Measurements from ENCODE around the gene AUTS2. TPM values are rescaled to one million over a fixed set of nuclear protein-coding genes. Genes with fewer than 3 reads are reported as not detected.

The AUTS2 gene
- total RNA-seq, 1 experiment from 2014 or later = 2.5 TPM

- no TSS peak for BruUV-seq (replicated peaks)
- in situ Hi-C loops (cut with HindIII; ENCODE audit: low pct_unique_long_range_greater_than_20kb, low sequenced_read_pairs) = no loop called here
- DNase-seq (ENCODE audit: low read depth, low spot score) = no peak
These were observed 281.7 kb downstream of the AUTS2 start for GRCh38 chr7:69879989-69880388.

DNA sequence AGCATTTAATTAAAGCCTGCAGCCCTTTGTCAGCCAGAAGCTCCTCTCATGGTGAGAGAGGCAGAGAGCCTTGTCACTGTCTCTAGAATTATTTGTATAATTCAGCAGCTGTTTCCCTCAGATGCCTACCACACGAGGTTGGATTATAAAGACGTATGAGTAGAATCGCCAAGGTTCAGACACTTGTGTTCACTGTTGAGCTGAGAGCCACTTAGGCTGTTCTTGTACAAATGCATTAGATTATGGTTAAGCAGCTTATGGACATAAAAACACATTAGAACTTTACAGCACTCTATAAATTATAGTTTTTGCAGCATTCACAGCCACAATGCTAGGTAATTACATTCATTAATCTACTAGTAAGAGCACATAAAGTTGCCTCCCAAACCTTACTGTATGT, 282.6 kb downstream of the AUTS2 start:
- CTCF ChIA-PET = no interaction called here
- H3K27me3 ChIP-seq (ENCODE audit: control insufficient read depth, insufficient read depth, low read length) = no peaks in the 10 kb centered on the region
- DNase-seq (ENCODE audit: low read depth, low spot score) (no peak), ATAC-seq (no peak)
- no peaks in the 10 kb centered on the region for H3K4me1 ChIP-seq (ENCODE audit: control insufficient read depth, insufficient read depth, low read length)
- in situ Hi-C loops (cut with HindIII; ENCODE audit: low pct_unique_long_range_greater_than_20kb, low sequenced_read_pairs) (no loop called here), intact Hi-C loops (cut with micrococcal nuclease; ENCODE audit: unreplicated experiment) (no loop called here)
- POLR2A ChIA-PET = no interaction called here
- no TSS peak for BruUV-seq (replicated peaks)
- no peaks in the 10 kb centered on the region for H3K9me3 ChIP-seq (ENCODE audit: control insufficient read depth, insufficient read depth, low read depth, low read length)
- H3K36me3 ChIP-seq (ENCODE audit: control insufficient read depth, insufficient read depth, low read length) = no peaks in the 10 kb centered on the region
- no peak overlapping the region for H3K27ac ChIP-seq (ENCODE audit: low read length)
- TF ChIP-seq POLR2AphosphoS5 (IDR thresholded peaks at IDR 0.05; ENCODE audit: low read depth, low read length) (no peak), SIN3A (IDR thresholded peaks at IDR 0.05; ENCODE audit: borderline replicate concordance, insufficient read depth, low read depth, low read length) (no peak)
- TF ChIP-seq, protein P1, sequence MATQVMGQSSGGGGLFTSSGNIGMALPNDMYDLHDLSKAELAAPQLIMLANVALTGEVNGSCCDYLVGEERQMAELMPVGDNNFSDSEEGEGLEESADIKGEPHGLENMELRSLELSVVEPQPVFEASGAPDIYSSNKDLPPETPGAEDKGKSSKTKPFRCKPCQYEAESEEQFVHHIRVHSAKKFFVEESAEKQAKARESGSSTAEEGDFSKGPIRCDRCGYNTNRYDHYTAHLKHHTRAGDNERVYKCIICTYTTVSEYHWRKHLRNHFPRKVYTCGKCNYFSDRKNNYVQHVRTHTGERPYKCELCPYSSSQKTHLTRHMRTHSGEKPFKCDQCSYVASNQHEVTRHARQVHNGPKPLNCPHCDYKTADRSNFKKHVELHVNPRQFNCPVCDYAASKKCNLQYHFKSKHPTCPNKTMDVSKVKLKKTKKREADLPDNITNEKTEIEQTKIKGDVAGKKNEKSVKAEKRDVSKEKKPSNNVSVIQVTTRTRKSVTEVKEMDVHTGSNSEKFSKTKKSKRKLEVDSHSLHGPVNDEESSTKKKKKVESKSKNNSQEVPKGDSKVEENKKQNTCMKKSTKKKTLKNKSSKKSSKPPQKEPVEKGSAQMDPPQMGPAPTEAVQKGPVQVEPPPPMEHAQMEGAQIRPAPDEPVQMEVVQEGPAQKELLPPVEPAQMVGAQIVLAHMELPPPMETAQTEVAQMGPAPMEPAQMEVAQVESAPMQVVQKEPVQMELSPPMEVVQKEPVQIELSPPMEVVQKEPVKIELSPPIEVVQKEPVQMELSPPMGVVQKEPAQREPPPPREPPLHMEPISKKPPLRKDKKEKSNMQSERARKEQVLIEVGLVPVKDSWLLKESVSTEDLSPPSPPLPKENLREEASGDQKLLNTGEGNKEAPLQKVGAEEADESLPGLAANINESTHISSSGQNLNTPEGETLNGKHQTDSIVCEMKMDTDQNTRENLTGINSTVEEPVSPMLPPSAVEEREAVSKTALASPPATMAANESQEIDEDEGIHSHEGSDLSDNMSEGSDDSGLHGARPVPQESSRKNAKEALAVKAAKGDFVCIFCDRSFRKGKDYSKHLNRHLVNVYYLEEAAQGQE (IDR thresholded peaks at IDR 0.05; ENCODE audit: insufficient read depth in 1 of 2, low read depth in 2 of 2, low read length in 1 of 2) = no peak
- no peak overlapping the region for H3K4me3 ChIP-seq (ENCODE audit: low read depth in 2 of 2, low read length in 2 of 2)

More at GRCh38 chr7:69879989-69880388, 281.7 kb downstream of the AUTS2 start:
- H3K36me3 ChIP-seq (ENCODE audit: control insufficient read depth, insufficient read depth, low read length) = no peaks in the 10 kb centered on the region
- TF ChIP-seq, protein P2, sequence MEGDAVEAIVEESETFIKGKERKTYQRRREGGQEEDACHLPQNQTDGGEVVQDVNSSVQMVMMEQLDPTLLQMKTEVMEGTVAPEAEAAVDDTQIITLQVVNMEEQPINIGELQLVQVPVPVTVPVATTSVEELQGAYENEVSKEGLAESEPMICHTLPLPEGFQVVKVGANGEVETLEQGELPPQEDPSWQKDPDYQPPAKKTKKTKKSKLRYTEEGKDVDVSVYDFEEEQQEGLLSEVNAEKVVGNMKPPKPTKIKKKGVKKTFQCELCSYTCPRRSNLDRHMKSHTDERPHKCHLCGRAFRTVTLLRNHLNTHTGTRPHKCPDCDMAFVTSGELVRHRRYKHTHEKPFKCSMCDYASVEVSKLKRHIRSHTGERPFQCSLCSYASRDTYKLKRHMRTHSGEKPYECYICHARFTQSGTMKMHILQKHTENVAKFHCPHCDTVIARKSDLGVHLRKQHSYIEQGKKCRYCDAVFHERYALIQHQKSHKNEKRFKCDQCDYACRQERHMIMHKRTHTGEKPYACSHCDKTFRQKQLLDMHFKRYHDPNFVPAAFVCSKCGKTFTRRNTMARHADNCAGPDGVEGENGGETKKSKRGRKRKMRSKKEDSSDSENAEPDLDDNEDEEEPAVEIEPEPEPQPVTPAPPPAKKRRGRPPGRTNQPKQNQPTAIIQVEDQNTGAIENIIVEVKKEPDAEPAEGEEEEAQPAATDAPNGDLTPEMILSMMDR (IDR thresholded peaks at IDR 0.05) = no peak
- TF ChIP-seq TCF7L2 (IDR thresholded peaks at IDR 0.05; ENCODE audit: low read depth, low read length) (no peak), POLR2AphosphoS5 (IDR thresholded peaks at IDR 0.05; ENCODE audit: low read depth, low read length) (no peak), SIN3A (IDR thresholded peaks at IDR 0.05; ENCODE audit: borderline replicate concordance, insufficient read depth, low read depth, low read length) (no peak)
- TF ChIP-seq, protein P1 (IDR thresholded peaks at IDR 0.05; ENCODE audit: insufficient read depth in 1 of 2, low read depth in 2 of 2, low read length in 1 of 2) = no peak
- H3K27ac ChIP-seq (ENCODE audit: low read length) = no peak overlapping the region
- no peak for ATAC-seq
- no peaks in the 10 kb centered on the region for H3K4me1 ChIP-seq (ENCODE audit: control insufficient read depth, insufficient read depth, low read length)
- ChIA-PET CTCF (no interaction called here), POLR2A (no interaction called here)
- no peaks in the 10 kb centered on the region for H3K27me3 ChIP-seq (ENCODE audit: control insufficient read depth, insufficient read depth, low read length)
- no peaks in the 10 kb centered on the region for H3K9me3 ChIP-seq (ENCODE audit: control insufficient read depth, insufficient read depth, low read depth, low read length)
- intact Hi-C loops (cut with micrococcal nuclease; ENCODE audit: unreplicated experiment) = no loop called here
- no peak overlapping the region for H3K4me3 ChIP-seq (ENCODE audit: low read depth in 2 of 2, low read length in 2 of 2)

Measured in Panc1 (cell line).